Measurements from ENCODE around the gene ANKRD6. TPM values are rescaled to one million over a fixed set of nuclear protein-coding genes. Genes with fewer than 3 reads are reported as not detected.

The ANKRD6 gene
- total RNA-seq, 1 donor from 2014 or later, result 4.2 TPM

DNA sequence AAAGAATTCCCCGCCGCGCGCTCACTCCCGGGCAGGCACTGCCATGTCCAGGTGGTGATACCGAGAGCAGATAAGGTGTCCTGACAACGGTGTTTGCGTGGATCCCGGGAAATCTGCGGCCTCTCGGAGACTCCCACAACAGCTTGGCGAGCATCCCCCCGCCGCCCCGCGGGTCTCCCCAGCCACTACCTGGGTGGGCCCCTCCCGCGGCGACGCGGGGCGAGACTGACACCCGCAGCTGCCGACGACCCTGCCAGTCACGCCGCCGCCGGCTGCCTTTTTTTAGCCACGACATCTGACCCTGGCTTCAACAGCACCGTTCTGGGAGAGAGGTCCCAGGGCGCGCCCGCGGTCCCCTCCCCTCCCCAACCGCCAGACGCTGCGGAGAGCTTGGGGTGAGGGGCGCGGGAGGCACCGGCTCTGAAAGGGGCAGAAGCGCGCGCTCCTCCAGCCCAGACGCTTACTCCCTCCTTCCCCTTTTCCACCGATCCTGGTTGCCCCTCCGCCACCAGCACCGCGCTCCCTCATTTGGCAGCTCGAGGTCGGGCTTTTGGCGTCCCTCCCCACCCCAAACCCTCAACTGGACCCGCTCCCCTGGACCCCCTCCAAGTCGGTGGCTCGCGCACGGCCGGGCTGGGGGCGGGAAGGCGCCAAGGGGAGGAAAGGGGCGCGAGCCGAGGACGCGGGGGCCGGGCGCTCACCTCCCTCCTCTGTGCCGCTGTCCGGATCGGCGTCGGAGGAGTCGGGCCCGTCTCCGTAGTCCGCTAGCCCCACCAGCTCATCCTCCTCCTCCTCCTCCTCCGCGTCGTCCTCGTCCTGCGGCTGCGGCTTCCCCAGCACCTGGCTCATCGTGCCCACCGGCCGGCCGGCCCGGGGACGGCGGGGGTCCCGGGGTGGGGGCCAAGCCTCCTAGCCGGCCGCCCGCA is 21.5 kb upstream of the ANKRD6 start:
- Histone ChIP-seq H3K36me3 (ENCODE audit: control insufficient read depth in 3 of 3, insufficient read depth in 3 of 3, low read length in 3 of 3) (no peaks in the 10 kb centered on the region), H3K27me3 (ENCODE audit: control insufficient read depth in 3 of 3, insufficient read depth in 3 of 3, low read length in 3 of 3) (no peaks in the 10 kb centered on the region), H3K9ac (ENCODE audit: low read depth in 1 of 3, low read length in 3 of 3) (peak overlapping the region; percentile 93 to 96 (median 94)), H3K27ac (ENCODE audit: low read depth, low read length) (peak overlapping the region; percentile 99), H3K4me3 (ENCODE audit: low read length in 3 of 3) (peak overlapping the region; percentile 83 to 87 (median 85)), H3K4me1 (ENCODE audit: control insufficient read depth in 3 of 3, insufficient read depth in 3 of 3, low read length in 3 of 3) (peaks cover 25 to 43% (median 31%) of the 10 kb centered on the region in 3 donors), H3K9me3 (ENCODE audit: control insufficient read depth in 3 of 3, low read length in 3 of 3) (no peaks in the 10 kb centered on the region)

DNA sequence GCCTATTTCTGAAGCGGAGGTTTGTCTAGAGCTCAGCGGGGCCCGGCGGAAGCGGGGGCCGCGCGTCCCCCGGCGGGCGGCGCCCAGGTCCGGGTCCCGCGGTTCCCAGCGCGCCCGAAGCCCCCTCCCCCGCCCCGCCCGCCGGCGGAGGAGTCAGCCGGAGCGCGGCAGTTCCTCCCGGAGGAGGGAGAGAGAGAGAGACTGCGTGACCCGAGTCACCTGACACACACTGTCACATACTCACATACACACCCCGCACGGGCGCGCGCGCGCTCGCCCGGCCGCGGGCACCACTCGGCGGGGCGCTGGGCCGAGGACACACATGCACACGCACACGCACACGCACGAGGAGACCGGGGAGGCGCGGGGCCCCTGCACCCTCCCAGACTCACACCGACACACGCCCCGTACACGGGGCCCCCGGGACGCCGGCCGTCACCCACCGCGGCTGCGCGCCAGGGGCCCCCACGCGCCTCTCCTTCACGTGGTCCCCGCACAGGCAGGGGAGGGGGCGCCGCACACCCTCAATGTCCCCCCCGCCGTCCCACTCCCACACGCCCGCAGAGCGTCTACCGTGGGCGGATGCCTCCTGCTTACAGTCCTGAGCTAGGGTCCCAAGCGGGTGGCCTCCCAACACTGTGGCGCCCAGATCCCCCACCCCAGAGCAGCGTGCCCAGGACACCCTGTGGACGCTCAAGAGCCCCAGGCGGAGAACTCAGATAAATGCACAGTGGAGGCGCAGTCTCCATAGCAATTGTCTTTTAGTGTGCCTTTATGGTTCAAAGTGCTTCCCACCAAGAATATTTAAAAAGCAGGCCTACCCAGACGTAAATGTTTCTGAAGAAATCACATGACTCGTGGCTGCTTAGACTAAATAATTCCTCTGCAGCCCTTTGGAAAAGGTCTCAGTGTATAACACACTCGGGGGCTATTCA is 20.6 kb upstream of the ANKRD6 start, which contains the start of gene RRAGD:
TSS of gene RRAGD (minus strand) at position 203 of the 935 bp plus-strand sequence. CDS start 280 bp downstream, outside the sequence.
- Histone ChIP-seq H3K4me1 (ENCODE audit: control insufficient read depth in 3 of 3, insufficient read depth in 3 of 3, low read length in 3 of 3) (peaks cover 18 to 37% (median 25%) of the 10 kb centered on the region in 3 donors), H3K4me3 (ENCODE audit: low read length in 3 of 3) (peak within 1 kb of the TSS; percentile 83 to 87 (median 85)), H3K36me3 (ENCODE audit: control insufficient read depth in 3 of 3, insufficient read depth in 3 of 3, low read length in 3 of 3) (no peaks in the 10 kb centered on the region), H3K9me3 (ENCODE audit: control insufficient read depth in 3 of 3, low read length in 3 of 3) (no peaks in the 10 kb centered on the region), H3K27me3 (ENCODE audit: control insufficient read depth in 3 of 3, insufficient read depth in 3 of 3, low read length in 3 of 3) (no peaks in the 10 kb centered on the region), H3K9ac (ENCODE audit: low read depth in 1 of 3, low read length in 3 of 3) (peak within 1 kb of the TSS; percentile 93 to 96 (median 94)), H3K27ac (ENCODE audit: low read depth, low read length) (peak within 1 kb of the TSS; percentile 99)

- Histone ChIP-seq H3K9me3 (ENCODE audit: control insufficient read depth in 3 of 3, low read length in 3 of 3) (no peaks in the 10 kb centered on the region), H3K27ac (ENCODE audit: low read depth, low read length) (peak overlapping the region; percentile 99), H3K36me3 (ENCODE audit: control insufficient read depth in 3 of 3, insufficient read depth in 3 of 3, low read length in 3 of 3) (no peaks in the 10 kb centered on the region), H3K4me1 (ENCODE audit: control insufficient read depth in 3 of 3, insufficient read depth in 3 of 3, low read length in 3 of 3) (peaks cover 18 to 30% (median 22%) of the 10 kb centered on the region in 3 donors), H3K9ac (ENCODE audit: low read depth in 1 of 3, low read length in 3 of 3) (peak overlapping the region; percentile 91 to 96 (median 94)), H3K27me3 (ENCODE audit: control insufficient read depth in 3 of 3, insufficient read depth in 3 of 3, low read length in 3 of 3) (no peaks in the 10 kb centered on the region), H3K4me3 (ENCODE audit: low read length in 3 of 3) (peak overlapping the region; percentile 77 to 87 (median 83))
Observed at GRCh38 chr6:89413006-89413400, 19.9 kb upstream of the ANKRD6 start.

DNA sequence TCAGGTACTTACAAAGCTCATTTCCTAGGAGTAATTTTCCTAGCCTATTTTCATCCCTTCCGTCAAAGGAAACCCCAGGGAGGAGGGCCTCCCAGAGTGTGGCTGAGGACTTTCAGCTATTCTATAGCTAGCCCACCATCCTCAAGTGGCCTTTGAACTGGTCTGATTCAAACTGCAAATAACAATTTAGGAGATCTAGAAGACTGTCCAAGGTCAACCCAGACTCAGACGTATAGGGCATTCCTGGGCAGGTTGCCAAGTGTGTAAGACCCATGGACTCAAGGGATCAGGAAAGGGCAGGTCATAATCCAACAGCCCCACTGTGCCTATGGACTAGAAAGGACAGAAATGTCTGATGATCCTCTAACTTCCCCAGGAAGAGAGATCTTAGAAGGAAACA is 18.7 kb upstream of the ANKRD6 start:
- Histone ChIP-seq H3K4me1 (ENCODE audit: control insufficient read depth in 3 of 3, insufficient read depth in 3 of 3, low read length in 3 of 3) (peaks cover 13 to 18% (median 14%) of the 10 kb centered on the region in 3 donors), H3K36me3 (ENCODE audit: control insufficient read depth in 3 of 3, insufficient read depth in 3 of 3, low read length in 3 of 3) (no peaks in the 10 kb centered on the region), H3K27me3 (ENCODE audit: control insufficient read depth in 3 of 3, insufficient read depth in 3 of 3, low read length in 3 of 3) (no peaks in the 10 kb centered on the region), H3K9me3 (ENCODE audit: control insufficient read depth in 3 of 3, low read length in 3 of 3) (no peaks in the 10 kb centered on the region), H3K27ac (ENCODE audit: low read depth, low read length) (no peak overlapping the region), H3K4me3 (ENCODE audit: low read length in 3 of 3) (no peak overlapping the region), H3K9ac (ENCODE audit: low read depth in 1 of 3, low read length in 3 of 3) (no peak overlapping the region)

- Histone ChIP-seq H3K4me3 (ENCODE audit: low read length in 3 of 3) (no peak overlapping the region), H3K9ac (ENCODE audit: low read depth in 1 of 3, low read length in 3 of 3) (no peak overlapping the region), H3K36me3 (ENCODE audit: control insufficient read depth in 3 of 3, insufficient read depth in 3 of 3, low read length in 3 of 3) (no peaks in the 10 kb centered on the region), H3K27ac (ENCODE audit: low read depth, low read length) (no peak overlapping the region), H3K4me1 (ENCODE audit: control insufficient read depth in 3 of 3, insufficient read depth in 3 of 3, low read length in 3 of 3) (peaks cover 5 to 12% (median 8%) of the 10 kb centered on the region in 3 donors), H3K9me3 (ENCODE audit: control insufficient read depth in 3 of 3, low read length in 3 of 3) (no peaks in the 10 kb centered on the region), H3K27me3 (ENCODE audit: control insufficient read depth in 3 of 3, insufficient read depth in 3 of 3, low read length in 3 of 3) (no peaks in the 10 kb centered on the region)
Observed at GRCh38 chr6:89415185-89415584, 17.8 kb upstream of the ANKRD6 start.

DNA sequence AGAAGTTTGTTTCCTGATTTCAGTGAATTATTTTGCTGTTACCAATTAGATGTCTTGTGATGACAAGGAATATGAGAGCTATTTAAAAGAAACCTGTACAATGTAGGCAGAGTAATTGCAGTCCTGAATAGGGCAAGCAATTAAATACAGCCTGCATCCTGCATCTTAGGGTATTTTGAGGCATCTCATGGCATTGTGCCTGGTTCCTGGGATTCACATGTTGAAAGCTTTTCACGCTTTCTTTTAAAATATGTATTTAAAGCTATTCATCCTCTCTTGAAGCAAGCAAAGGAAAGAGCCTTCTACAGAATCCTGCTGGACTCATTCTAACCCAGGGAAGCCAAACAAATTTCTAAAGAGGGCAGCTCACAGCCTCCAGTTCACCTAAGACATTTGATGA is 16.2 kb upstream of the ANKRD6 start:
- no peaks in the 10 kb centered on the region for H3K36me3 ChIP-seq (ENCODE audit: control insufficient read depth in 3 of 3, insufficient read depth in 3 of 3, low read length in 3 of 3)
- H3K27me3 ChIP-seq (ENCODE audit: control insufficient read depth in 3 of 3, insufficient read depth in 3 of 3, low read length in 3 of 3), result no peaks in the 10 kb centered on the region
- no peak overlapping the region for H3K4me3 ChIP-seq (ENCODE audit: low read length in 3 of 3)
- no peak overlapping the region for H3K9ac ChIP-seq (ENCODE audit: low read depth in 1 of 3, low read length in 3 of 3)
- H3K9me3 ChIP-seq (ENCODE audit: control insufficient read depth in 3 of 3, low read length in 3 of 3), result no peaks in the 10 kb centered on the region
- peaks cover 5 to 12% (median 8%) of the 10 kb centered on the region in 3 donors for H3K4me1 ChIP-seq (ENCODE audit: control insufficient read depth in 3 of 3, insufficient read depth in 3 of 3, low read length in 3 of 3)
- H3K27ac ChIP-seq (ENCODE audit: low read depth, low read length), result no peak overlapping the region

DNA sequence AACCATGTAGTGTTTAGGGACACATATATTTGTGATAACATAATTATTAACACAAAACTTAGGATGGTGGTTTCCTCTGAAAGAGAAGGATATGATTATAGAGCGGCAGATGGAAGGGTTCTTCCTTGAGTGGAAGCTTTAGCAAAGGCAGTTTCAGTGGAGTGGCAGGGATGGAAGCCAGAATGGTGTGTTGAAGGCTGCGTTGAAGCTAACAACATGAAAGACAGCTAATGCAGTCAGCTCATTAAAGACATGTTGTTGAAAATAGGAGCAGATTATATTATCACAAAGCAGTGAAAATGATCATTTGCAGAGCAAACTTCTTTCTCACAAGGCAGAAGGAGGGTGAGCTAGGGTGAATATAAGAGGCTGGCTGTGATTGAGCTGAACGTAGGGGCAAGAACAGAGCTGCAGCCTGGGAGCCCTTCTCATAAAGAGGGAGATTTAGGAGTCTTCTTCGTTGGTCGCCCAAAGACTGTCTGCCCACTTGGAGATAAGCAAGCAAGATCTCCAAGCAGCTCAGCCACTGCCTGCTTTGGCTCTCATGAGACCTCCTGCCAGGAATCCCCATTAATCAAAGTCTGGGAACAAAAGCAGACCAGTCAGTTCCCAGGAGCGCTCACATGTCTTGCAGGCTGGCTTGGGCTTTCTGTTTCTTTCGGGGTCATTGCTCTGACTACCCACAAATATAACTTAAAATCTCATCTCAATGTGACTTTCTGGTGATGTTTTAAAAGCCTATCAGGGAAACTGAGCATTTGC is 2.6 kb upstream of the ANKRD6 start:
- Histone ChIP-seq H3K4me3 (ENCODE audit: low read length in 3 of 3) (no peak overlapping the region), H3K36me3 (ENCODE audit: control insufficient read depth in 3 of 3, insufficient read depth in 3 of 3, low read length in 3 of 3) (no peaks in the 10 kb centered on the region), H3K9ac (ENCODE audit: low read depth in 1 of 3, low read length in 3 of 3) (peak overlapping the region in 1 of 3 donors; percentile 54), H3K9me3 (ENCODE audit: control insufficient read depth in 3 of 3, low read length in 3 of 3) (no peaks in the 10 kb centered on the region), H3K27me3 (ENCODE audit: control insufficient read depth in 3 of 3, insufficient read depth in 3 of 3, low read length in 3 of 3) (no peaks in the 10 kb centered on the region), H3K4me1 (ENCODE audit: control insufficient read depth in 3 of 3, insufficient read depth in 3 of 3, low read length in 3 of 3) (peaks cover 2 to 15% (median 13%) of the 10 kb centered on the region in 3 donors), H3K27ac (ENCODE audit: low read depth, low read length) (no peak overlapping the region)

- Histone ChIP-seq H3K4me3 (ENCODE audit: low read length in 3 of 3) (peak overlapping the region; percentile 71 to 76 (median 73)), H3K27ac (ENCODE audit: low read depth, low read length) (no peak overlapping the region), H3K36me3 (ENCODE audit: control insufficient read depth in 3 of 3, insufficient read depth in 3 of 3, low read length in 3 of 3) (no peaks in the 10 kb centered on the region), H3K9me3 (ENCODE audit: control insufficient read depth in 3 of 3, low read length in 3 of 3) (no peaks in the 10 kb centered on the region), H3K27me3 (ENCODE audit: control insufficient read depth in 3 of 3, insufficient read depth in 3 of 3, low read length in 3 of 3) (no peaks in the 10 kb centered on the region), H3K9ac (ENCODE audit: low read depth in 1 of 3, low read length in 3 of 3) (peak overlapping the region; percentile 45 to 83 (median 76)), H3K4me1 (ENCODE audit: control insufficient read depth in 3 of 3, insufficient read depth in 3 of 3, low read length in 3 of 3) (peaks cover 2 to 15% (median 13%) of the 10 kb centered on the region in 3 donors)
Observed at GRCh38 chr6:89433252-89434149, 549 bp downstream of the ANKRD6 start.
